ENCODE data around the gene CCDC70. TPM values are rescaled to one million over a fixed set of nuclear protein-coding genes. Genes with fewer than 3 reads are reported as not detected.

Gene CCDC70
- polyA plus RNA-seq, 1 experiment: not detected

GRCh38 chr13:51867062-51867461 is 5.3 kb downstream of the CCDC70 start:
- Histone ChIP-seq H3K27me3 (ENCODE audit: control insufficient read depth, insufficient read depth, low read length) (peaks cover 2% of the 10 kb centered on the region), H3K9me3 (ENCODE audit: control insufficient read depth, insufficient read depth, low read length) (no peaks in the 10 kb centered on the region), H3K27ac (ENCODE audit: low read depth, low read length) (no peak overlapping the region), H3K4me3 (ENCODE audit: low read depth, low read length) (no peak overlapping the region)
- DNase-seq (ENCODE audit: low read depth, low spot score): no peak
- ChIA-PET POLR2A (no interaction called here), CTCF (no interaction called here)
- TF ChIP-seq CTCF (IDR thresholded peaks at IDR 0.05; ENCODE audit: low read depth, low read length): no peak

- POLR2A ChIA-PET: no interaction called here
- TF ChIP-seq CTCF (IDR thresholded peaks at IDR 0.05; ENCODE audit: low read depth, low read length): no peak
- DNase-seq (ENCODE audit: low read depth, low spot score): no peak
- Histone ChIP-seq H3K9me3 (ENCODE audit: control insufficient read depth, insufficient read depth, low read length) (no peaks in the 10 kb centered on the region), H3K4me3 (ENCODE audit: low read depth, low read length) (no peak overlapping the region), H3K27me3 (ENCODE audit: control insufficient read depth, insufficient read depth, low read length) (peaks cover 3% of the 10 kb centered on the region), H3K27ac (ENCODE audit: low read depth, low read length) (no peak overlapping the region)
- CTCF ChIA-PET: no interaction called here
Observed at GRCh38 chr13:51869916-51870315, 8.1 kb downstream of the CCDC70 start.

- peaks cover 6% of the 10 kb centered on the region for H3K27me3 ChIP-seq (ENCODE audit: control insufficient read depth, insufficient read depth, low read length)
- no peak for DNase-seq (ENCODE audit: low read depth, low spot score)
- no peak overlapping the region for H3K27ac ChIP-seq (ENCODE audit: low read depth, low read length)
- no peaks in the 10 kb centered on the region for H3K9me3 ChIP-seq (ENCODE audit: control insufficient read depth, insufficient read depth, low read length)
- ChIA-PET CTCF (no interaction called here), POLR2A (no interaction called here)
- no peak for TF ChIP-seq CTCF (IDR thresholded peaks at IDR 0.05; ENCODE audit: low read depth, low read length)
- H3K4me3 ChIP-seq (ENCODE audit: low read depth, low read length): no peak overlapping the region
Observed at GRCh38 chr13:51870616-51871015, 8.8 kb downstream of the CCDC70 start.

- CTCF ChIA-PET: no interaction called here
Observed at GRCh38 chr13:51873117-51873798, 11.5 kb downstream of the CCDC70 start.

GRCh38 chr13:51873837-51874236 is 12.1 kb downstream of the CCDC70 start:
- ChIA-PET CTCF (no interaction called here), POLR2A (no interaction called here)
- no peak overlapping the region for H3K4me3 ChIP-seq (ENCODE audit: low read depth, low read length)
- H3K27ac ChIP-seq (ENCODE audit: low read depth, low read length): no peak overlapping the region
- no peak for TF ChIP-seq CTCF (IDR thresholded peaks at IDR 0.05; ENCODE audit: low read depth, low read length)
- H3K27me3 ChIP-seq (ENCODE audit: control insufficient read depth, insufficient read depth, low read length): peaks cover 10% of the 10 kb centered on the region
- H3K9me3 ChIP-seq (ENCODE audit: control insufficient read depth, insufficient read depth, low read length): no peaks in the 10 kb centered on the region
- no peak for DNase-seq (ENCODE audit: low read depth, low spot score)

More at GRCh38 chr13:51873117-51873798, 11.5 kb downstream of the CCDC70 start:
- Histone ChIP-seq H3K27me3 (ENCODE audit: control insufficient read depth, insufficient read depth, low read length) (peaks cover 10% of the 10 kb centered on the region), H3K9me3 (ENCODE audit: control insufficient read depth, insufficient read depth, low read length) (no peaks in the 10 kb centered on the region), H3K27ac (ENCODE audit: low read depth, low read length) (no peak overlapping the region), H3K4me3 (ENCODE audit: low read depth, low read length) (no peak overlapping the region)
- no peak for DNase-seq (ENCODE audit: low read depth, low spot score)
- TF ChIP-seq CTCF (IDR thresholded peaks at IDR 0.05; ENCODE audit: low read depth, low read length): no peak
- POLR2A ChIA-PET: no interaction called here
